Measurements from ENCODE around the gene CBX7.

Gene CBX7

GRCh38 chr22:39123751-39124581 is 28.5 kb downstream of the CBX7 start:
- no peak for DNase-seq (ENCODE audit: low spot score)

DNA sequence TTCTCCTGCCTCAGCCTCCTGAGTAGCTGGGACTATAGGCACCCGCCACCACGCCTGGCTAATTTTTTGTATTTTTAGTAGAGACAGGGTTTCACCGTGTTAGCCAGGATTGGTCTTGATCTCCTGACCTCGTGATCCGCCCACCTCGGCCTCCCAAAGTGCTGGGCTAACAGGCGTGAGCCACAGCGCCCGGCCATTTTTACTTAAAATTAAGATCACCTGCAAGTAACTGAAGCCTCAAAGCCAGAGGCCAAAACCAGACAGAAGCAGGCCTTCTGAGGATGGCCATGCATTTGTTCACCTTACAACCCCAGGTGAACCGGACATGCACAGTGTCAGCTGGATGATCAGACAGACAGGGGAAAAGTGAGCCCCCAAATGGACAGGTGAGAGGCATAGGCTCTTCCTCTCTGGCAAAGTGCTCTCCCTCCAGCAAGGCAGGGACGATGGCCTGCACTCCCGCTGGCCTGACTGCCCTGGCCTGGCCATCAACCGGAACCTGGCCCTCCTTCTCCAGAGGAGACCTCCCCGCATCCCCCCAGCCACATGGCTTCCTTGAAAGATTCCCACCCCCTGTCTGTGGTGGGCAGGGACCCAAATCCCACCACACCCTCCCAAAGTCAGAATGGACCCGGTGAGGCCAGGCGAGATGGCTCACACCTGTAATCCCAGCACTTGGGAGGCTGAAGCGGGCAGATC is 29.6 kb downstream of the CBX7 start:
- no peak for DNase-seq (ENCODE audit: low spot score)

DNA sequence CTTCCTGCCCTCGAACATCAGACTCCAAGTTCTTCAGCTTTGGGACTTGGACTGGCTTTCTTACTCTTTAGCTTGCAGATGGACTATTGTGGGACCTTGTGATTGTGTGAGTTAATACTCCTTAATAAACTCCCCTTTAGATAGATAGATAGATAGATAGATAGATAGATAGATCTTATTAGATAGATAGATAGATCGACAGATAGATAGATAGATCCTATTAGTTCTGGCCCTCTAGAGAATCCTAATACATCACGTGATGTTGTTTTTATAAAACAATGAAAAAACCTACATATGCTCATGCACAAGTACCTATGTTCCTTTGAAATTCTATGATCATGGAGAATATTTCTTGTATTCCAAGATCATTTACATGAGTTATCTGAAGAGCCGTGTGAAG is 31.5 kb downstream of the CBX7 start:
- DNase-seq (ENCODE audit: low spot score) = no peak

GRCh38 chr22:39117585-39118191 is 34.8 kb downstream of the CBX7 start:
- DNase-seq (ENCODE audit: low spot score) = peak; percentile 62

GRCh38 chr22:39115977-39116621 is 36.4 kb downstream of the CBX7 start:
- DNase-seq (ENCODE audit: low spot score) = no peak

DNA sequence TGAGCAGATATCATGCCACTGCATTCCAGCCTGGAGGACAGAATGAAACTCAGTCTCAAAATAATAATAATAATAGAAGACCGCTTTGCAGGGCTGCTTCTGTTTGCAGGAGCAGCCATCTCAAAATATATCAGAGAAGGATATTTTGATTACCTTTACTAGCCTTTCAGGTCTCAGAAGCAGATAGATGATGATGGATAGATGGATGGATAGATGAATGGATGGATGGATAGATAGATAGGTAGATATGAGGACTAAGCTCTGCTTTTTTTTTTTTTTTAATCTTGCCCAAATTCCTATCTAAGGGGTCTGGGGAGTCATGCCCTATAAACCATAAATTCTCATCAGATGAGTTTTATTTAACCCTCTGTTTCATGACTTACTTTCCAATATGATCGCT is 36.9 kb downstream of the CBX7 start:
- DNase-seq (ENCODE audit: low spot score) = no peak

DNA sequence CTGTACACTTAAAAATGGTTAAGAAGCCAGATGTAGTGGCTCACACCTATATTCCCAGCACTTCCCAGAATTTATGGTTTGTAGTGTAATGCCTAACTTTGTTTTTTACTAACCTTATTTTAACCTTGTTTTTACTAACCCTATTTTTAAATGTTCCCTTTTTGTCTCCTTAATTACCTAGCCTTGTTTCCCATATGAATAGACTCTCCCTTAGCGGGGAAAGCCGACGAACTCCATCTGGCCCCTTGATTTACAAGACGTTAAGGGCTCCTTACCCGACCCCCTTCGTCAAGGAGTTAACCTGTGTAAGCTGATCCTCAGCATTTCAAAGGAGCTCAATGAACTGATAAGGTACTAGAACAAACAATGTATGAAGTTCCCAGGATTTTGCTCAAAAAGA is 38.4 kb downstream of the CBX7 start:
- no peak for DNase-seq (ENCODE audit: low spot score)

DNA sequence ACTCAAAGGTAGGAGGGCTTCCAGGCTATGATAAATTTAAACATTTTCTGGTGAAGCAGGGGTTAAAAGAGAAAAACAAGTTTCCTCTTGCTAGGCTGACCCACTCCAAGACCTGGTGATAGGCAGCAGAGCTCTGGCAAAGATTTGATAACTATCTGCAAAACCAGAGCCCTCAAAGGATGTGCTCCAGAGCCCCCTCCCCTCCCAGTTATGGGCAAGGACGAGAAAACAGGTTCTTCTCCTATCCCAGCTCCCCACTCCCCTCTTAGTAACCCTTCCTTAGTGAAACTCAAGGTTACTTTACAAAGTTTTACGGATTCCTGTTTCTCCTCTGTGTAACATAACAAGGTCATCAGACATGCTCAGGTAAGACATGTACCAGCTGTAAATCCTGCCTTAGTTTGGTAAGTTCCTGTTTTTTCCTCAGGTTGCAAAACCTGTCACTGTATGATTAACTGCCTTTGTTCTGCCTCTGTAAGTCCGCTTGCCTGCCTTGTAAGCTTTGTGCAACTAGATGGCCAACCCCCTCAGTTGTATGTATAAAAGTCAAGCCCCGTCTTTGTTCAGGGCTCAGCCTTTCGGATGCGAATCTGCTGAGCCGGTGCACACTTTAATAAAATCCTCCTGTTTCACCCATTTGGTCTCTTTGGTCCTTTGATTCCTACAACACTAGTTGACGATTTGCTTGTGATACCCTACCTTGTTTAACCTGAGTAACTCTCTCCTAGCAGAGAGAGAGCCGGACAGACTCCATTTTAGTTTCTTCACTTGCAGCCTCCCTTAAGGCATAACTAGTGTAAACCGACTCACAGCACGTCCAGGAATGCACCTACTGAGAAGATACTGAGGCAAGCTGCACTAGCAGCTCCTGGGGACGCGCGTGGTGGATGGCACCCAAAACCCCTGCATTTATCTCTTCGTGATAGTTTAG is 41.6 kb downstream of the CBX7 start:
- DNase-seq (ENCODE audit: low spot score) = no peak

DNA sequence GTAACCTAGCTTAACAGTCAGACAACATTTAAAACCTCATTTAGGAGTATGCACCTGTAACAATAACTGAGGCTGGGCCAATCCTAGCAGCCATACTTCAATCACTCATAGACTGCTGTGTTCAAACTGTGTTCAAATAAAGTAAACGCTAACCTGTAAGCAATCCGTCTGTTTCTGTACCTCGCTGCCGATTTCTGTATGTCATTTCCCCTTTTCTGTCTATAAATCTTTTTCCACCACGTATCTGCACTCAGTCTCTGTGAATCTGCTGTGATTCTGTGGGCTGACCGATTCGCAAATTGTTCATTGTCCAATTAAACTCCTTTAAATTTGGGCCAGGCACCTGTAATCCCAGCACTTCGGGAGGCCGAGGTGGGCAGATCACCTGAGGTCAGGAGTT is 43.1 kb downstream of the CBX7 start:
- DNase-seq (ENCODE audit: low spot score) = no peak

DNA sequence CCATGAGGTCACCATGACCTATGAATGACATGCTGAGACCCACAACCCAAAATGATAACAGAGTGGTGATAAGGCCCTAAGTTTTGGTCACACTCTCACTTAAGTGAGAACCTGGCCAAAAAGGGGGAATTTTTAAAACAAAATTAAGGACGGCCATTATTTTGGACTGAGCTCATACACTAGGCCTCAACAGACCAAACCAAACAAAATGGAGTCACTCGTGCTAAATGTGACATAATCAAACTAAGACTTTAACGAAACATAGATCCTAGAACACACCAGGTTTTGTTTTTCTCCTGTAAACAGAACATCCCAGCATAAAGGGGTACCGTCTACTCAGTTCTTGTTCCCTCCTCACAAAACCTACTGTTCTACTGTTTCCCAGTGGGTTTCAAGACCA is 44.0 kb downstream of the CBX7 start:
- no peak for DNase-seq (ENCODE audit: low spot score)

DNA sequence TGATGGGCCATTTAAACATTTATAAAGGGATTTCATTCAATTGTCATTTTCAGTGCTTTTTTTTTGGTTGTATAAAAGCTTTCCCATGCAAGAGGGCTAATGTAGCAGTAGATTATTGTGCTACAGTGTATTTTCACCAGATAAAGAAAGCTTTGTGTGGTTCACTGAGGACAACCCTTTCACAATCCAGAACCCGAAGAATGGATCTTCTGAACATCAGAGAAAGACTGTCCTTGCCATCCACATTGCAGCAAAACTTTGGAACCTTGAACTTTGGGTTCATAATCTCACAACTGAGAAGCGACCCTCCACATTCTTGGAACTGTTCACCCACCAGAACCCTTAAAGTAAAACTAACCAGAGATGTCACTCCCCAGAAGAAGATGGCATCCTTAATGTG is 46.2 kb downstream of the CBX7 start:
- no peak for DNase-seq (ENCODE audit: low spot score)

DNA sequence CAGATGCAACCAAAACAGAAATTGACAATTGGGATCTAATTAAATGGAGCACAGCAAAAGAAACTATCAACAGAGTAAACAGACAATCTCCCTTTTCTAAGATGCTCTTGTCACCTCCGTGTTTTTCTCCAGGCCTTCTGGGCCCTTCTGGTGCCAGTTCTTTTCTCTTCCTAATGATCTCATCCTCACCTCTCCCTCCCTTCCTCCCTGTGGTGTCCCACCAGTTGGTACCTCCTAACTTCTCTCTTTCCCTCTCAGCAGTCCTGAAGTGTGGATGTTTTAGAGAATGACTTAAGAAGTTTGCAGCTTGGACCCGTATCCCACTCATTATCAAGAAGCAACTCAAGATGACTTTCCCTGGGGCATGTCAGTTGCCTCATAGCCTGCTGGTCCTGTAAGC is 49.0 kb downstream of the CBX7 start:
- no peak for DNase-seq (ENCODE audit: low spot score)

- DNase-seq (ENCODE audit: low spot score) = no peak
These were observed 51.3 kb downstream of the CBX7 start for GRCh38 chr22:39101226-39101625.

DNA sequence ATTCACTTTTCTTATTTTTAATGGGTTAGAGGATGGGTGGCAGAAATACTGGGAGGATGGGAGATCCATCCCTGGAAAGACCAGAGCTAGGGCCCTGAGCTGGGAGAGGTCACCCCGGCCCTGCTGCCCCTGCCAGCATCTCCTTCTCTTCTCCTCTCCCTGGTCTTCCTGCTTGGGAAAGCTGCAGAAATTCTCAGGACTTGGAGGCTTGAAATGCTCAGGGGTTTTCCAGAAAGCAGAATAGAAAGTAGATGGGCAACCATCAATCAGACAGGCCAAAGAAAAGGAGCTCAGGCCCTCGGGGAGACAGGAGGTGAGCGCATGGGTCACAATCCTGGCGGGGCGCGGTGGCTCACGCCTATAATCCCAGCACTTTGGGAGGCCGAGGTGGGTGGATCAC is 53.9 kb downstream of the CBX7 start:
- DNase-seq (ENCODE audit: low spot score) = no peak

DNA sequence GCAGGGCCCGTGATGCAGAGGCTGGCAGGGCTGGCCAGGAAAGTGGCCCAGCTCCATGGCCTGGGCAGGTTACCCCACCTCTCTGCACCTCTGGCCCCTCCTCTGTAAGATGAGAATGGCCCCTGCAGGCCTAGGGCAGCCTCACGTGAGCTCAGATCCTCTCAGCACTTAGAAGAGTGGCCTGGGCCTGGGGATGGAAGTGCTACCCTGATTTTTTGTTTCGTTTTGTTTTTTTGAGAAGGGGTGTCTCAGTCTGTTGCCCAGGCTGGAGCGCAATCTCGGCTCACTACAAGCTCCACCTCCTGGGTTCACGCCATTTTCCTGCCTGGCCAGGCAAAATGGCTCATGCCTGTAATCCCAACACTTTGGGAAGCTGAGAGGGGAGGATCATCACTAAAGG is 54.5 kb downstream of the CBX7 start:
- no peak for DNase-seq (ENCODE audit: low spot score)

- DNase-seq (ENCODE audit: low spot score) = peak; percentile 66
These were observed 55.1 kb downstream of the CBX7 start, which contains the start of gene APOBEC3H for GRCh38 chr22:39097098-39098020. Gene APOBEC3H (plus strand): TSS chr22:39097244. CDS start chr22:39100279, 3,035 bp downstream.

DNA sequence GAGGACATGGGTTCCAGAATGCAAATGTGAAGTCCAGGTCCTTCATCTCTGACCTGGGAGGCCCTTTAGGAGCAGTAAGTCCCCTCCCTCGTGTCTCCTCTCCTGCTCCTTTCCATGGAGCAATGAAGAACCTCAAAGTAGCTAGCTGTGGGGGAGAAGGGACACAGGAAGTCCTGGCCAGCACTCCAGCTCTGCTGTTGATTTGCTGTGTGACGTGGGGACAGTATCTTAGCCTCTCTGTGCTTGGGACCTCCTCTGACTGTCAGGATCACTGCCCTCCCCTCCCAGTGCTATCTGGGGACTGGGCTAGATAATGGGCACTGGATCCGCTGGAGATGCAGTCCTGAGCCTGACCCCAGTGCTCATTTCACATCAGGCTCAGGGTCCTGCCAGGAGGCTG is 56.5 kb downstream of the CBX7 start:
- no peak for DNase-seq (ENCODE audit: low spot score)

DNA sequence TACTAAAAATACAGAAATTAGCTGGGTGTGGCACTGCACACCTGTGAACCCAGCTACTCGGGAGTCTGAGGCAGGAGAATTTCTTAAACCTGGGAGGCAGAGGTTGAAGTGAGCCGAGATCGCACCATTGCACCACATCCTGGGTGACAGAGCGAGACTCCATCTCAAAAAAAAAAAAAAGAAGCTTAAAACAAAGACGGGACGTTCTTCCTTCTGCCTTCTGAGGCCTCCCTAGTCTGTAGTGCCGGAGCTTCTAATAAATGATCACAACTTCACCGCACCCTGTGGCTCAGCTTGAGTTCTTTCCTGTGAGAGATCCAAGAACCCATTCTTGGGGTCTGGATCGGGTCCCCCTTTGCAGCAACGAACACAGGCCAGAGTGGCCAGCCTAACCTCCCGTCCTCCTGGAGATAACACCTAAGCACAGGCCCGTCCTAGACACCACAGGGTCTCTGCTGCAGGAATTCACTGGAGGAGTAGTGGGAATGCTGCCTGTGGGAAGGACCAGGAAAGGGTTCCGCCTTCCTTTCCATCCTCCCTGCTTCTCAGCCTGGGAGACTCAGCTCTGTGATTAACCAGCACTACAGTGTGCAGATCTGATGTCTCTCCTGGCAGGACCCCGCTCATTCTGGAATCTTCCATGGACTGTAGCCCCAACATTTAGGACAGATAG is 57.6 kb downstream of the CBX7 start:
- no peak for DNase-seq (ENCODE audit: low spot score)

DNA sequence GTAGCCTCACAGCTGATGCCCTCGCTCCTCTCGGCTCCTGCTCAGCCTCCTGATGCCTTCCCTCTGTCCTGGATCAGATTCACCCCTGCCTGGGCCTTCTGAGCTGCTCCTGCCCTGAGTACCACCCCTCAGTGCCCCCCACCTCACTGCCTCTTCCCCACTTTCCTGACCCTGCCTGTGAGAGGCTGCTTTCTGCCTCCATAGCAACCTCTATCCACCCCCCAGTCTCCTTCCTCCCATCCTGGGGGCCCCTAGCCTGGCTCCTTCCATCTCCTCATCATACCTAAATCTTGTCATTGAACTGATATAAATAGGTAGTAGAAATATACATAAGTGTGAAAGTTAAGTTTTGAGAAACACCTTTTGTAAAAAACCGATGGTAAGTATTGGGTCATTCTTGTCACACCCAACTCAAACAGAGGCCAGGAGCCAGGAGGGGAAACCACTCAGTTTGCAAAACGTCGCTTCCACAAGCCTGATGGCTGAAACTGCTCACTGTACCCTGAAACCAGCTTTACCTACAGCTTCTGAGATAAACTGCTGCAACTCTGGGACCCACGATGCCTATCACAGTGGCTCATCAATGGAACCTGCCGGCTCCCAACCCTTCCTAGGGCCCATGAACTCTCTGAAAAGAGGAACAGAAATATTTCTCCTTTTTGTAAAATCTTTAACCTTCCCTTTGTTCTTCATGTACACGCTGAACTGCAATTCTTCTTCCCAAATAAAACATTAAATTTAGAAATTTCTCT is 60.2 kb downstream of the CBX7 start:
- no peak for DNase-seq (ENCODE audit: low spot score)
